Measurements from ENCODE around the gene CCDC88C. TPM values are rescaled to one million over a fixed set of nuclear protein-coding genes. Genes with fewer than 3 reads are reported as not detected.

Gene CCDC88C
- total and polyA plus RNA-seq, 2 experiments from 2014 or later: 23.6 to 60.7 TPM

DNA sequence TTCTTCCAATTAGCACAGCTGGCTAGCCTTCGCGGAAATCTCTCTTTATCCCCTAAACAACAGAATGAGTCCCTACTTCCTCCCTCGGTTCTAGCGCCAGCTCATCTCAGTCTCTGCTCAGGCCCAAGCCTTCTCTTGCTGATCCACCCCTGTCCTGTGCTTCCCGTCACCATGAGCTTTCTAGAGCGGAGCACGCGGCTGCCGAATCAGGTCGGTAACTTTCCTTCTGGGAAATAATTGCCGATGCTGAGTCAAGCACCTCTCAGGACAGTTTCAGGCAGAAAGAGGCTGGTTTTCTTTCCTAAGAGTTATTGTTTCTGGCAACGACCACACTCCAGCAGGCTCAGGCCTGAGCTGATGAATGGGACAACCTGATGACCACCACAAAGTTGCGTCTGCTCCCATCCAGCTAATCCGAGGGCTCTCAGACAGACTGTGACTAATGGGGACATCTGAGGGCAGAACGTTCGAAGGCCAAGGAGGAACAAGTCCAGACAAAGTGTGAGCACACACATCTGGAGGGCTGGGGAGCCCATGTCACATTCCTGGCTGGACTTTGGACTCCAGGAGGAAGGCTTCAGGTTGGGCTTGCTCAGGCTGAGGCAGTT, 159.5 kb downstream of the CCDC88C start:
- no peak overlapping the region for H3K4me3 ChIP-seq
- no peaks in the 10 kb centered on the region for H3K9me2 ChIP-seq (ENCODE audit: insufficient read depth)
- H3K27ac ChIP-seq (ENCODE audit: low read depth): no peak overlapping the region
- Mint-ChIP-seq H3K4me1 (peaks cover 17% of the 10 kb centered on the region), H3K9me3 (no peaks in the 10 kb centered on the region; the same call in 2 of the 3 replicates), H3K27me3 (ENCODE audit: insufficient read depth, low read depth, poor library complexity) (peaks cover 15% of the 10 kb centered on the region), H3K36me3 (ENCODE audit: low read depth) (no peaks in the 10 kb centered on the region), H3K4me3 (no peak overlapping the region), H3K27ac (no peak overlapping the region; the same call in 1 of the 2 replicates)
- peak overlapping the region; percentile 47; the same call in 1 of the 2 replicates for H2AFZ ChIP-seq
- peaks cover 4% of the 10 kb centered on the region; the same call in 1 of the 2 replicates for H3K4me1 ChIP-seq (ENCODE audit: insufficient read depth)
- no peaks in the 10 kb centered on the region for H3K79me2 ChIP-seq (replicated peaks; ENCODE audit: insufficient read depth)
- ATAC-seq: no peak
- TF ChIP-seq POLR2AphosphoS5 (IDR thresholded peaks at IDR 0.05; ENCODE audit: low read depth): no peak
- TF ChIP-seq, protein P1, sequence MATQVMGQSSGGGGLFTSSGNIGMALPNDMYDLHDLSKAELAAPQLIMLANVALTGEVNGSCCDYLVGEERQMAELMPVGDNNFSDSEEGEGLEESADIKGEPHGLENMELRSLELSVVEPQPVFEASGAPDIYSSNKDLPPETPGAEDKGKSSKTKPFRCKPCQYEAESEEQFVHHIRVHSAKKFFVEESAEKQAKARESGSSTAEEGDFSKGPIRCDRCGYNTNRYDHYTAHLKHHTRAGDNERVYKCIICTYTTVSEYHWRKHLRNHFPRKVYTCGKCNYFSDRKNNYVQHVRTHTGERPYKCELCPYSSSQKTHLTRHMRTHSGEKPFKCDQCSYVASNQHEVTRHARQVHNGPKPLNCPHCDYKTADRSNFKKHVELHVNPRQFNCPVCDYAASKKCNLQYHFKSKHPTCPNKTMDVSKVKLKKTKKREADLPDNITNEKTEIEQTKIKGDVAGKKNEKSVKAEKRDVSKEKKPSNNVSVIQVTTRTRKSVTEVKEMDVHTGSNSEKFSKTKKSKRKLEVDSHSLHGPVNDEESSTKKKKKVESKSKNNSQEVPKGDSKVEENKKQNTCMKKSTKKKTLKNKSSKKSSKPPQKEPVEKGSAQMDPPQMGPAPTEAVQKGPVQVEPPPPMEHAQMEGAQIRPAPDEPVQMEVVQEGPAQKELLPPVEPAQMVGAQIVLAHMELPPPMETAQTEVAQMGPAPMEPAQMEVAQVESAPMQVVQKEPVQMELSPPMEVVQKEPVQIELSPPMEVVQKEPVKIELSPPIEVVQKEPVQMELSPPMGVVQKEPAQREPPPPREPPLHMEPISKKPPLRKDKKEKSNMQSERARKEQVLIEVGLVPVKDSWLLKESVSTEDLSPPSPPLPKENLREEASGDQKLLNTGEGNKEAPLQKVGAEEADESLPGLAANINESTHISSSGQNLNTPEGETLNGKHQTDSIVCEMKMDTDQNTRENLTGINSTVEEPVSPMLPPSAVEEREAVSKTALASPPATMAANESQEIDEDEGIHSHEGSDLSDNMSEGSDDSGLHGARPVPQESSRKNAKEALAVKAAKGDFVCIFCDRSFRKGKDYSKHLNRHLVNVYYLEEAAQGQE (IDR thresholded peaks at IDR 0.05; ENCODE audit: unreplicated experiment): no peak
- TF ChIP-seq CREB1 (CRISPR knock-in tag; IDR thresholded peaks at IDR 0.05; ENCODE audit: low read depth): no peak
- no peak for TF ChIP-seq NANOG (IDR thresholded peaks at IDR 0.05; ENCODE audit: borderline replicate concordance)
- TF ChIP-seq EZH2 (IDR thresholded peaks at IDR 0.05; ENCODE audit: low read depth, unreplicated experiment): no peak
- TF ChIP-seq JUNB (IDR thresholded peaks at IDR 0.05; ENCODE audit: unreplicated experiment): no peak
- TF ChIP-seq EZH2phosphoT487 (IDR thresholded peaks at IDR 0.05; ENCODE audit: unreplicated experiment): no peak
- TF ChIP-seq STAT1 (IDR thresholded peaks at IDR 0.05; ENCODE audit: unreplicated experiment): no peak
- TF ChIP-seq, protein P2, sequence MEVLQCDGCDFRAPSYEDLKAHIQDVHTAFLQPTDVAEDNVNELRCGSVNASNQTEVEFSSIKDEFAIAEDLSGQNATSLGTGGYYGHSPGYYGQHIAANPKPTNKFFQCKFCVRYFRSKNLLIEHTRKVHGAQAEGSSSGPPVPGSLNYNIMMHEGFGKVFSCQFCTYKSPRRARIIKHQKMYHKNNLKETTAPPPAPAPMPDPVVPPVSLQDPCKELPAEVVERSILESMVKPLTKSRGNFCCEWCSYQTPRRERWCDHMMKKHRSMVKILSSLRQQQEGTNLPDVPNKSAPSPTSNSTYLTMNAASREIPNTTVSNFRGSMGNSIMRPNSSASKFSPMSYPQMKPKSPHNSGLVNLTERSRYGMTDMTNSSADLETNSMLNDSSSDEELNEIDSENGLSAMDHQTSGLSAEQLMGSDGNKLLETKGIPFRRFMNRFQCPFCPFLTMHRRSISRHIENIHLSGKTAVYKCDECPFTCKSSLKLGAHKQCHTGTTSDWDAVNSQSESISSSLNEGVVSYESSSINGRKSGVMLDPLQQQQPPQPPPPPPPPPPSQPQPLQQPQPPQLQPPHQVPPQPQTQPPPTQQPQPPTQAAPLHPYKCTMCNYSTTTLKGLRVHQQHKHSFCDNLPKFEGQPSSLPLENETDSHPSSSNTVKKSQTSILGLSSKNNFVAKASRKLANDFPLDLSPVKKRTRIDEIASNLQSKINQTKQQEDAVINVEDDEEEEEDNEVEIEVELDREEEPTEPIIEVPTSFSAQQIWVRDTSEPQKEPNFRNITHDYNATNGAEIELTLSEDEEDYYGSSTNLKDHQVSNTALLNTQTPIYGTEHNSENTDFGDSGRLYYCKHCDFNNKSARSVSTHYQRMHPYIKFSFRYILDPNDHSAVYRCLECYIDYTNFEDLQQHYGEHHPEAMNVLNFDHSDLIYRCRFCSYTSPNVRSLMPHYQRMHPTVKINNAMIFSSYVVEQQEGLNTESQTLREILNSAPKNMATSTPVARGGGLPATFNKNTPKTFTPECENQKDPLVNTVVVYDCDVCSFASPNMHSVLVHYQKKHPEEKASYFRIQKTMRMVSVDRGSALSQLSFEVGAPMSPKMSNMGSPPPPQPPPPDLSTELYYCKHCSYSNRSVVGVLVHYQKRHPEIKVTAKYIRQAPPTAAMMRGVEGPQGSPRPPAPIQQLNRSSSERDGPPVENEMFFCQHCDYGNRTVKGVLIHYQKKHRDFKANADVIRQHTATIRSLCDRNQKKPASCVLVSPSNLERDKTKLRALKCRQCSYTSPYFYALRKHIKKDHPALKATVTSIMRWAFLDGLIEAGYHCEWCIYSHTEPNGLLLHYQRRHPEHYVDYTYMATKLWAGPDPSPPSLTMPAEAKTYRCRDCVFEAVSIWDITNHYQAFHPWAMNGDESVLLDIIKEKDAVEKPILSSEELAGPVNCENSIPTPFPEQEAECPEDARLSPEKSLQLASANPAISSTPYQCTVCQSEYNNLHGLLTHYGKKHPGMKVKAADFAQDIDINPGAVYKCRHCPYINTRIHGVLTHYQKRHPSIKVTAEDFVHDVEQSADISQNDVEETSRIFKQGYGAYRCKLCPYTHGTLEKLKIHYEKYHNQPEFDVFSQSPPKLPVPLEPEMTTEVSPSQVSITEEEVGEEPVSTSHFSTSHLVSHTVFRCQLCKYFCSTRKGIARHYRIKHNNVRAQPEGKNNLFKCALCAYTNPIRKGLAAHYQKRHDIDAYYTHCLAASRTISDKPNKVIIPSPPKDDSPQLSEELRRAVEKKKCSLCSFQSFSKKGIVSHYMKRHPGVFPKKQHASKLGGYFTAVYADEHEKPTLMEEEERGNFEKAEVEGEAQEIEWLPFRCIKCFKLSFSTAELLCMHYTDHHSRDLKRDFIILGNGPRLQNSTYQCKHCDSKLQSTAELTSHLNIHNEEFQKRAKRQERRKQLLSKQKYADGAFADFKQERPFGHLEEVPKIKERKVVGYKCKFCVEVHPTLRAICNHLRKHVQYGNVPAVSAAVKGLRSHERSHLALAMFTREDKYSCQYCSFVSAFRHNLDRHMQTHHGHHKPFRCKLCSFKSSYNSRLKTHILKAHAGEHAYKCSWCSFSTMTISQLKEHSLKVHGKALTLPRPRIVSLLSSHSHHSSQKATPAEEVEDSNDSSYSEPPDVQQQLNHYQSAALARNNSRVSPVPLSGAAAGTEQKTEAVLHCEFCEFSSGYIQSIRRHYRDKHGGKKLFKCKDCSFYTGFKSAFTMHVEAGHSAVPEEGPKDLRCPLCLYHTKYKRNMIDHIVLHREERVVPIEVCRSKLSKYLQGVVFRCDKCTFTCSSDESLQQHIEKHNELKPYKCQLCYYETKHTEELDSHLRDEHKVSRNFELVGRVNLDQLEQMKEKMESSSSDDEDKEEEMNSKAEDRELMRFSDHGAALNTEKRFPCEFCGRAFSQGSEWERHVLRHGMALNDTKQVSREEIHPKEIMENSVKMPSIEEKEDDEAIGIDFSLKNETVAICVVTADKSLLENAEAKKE (CRISPR knock-in tag; IDR thresholded peaks at IDR 0.05): no peak
- no peak for TF ChIP-seq ZNF331 (CRISPR knock-in tag; IDR thresholded peaks at IDR 0.05; ENCODE audit: low read depth)
- TF ChIP-seq ZNF114 (CRISPR knock-in tag; IDR thresholded peaks at IDR 0.05): no peak
- TF ChIP-seq, protein P3, sequence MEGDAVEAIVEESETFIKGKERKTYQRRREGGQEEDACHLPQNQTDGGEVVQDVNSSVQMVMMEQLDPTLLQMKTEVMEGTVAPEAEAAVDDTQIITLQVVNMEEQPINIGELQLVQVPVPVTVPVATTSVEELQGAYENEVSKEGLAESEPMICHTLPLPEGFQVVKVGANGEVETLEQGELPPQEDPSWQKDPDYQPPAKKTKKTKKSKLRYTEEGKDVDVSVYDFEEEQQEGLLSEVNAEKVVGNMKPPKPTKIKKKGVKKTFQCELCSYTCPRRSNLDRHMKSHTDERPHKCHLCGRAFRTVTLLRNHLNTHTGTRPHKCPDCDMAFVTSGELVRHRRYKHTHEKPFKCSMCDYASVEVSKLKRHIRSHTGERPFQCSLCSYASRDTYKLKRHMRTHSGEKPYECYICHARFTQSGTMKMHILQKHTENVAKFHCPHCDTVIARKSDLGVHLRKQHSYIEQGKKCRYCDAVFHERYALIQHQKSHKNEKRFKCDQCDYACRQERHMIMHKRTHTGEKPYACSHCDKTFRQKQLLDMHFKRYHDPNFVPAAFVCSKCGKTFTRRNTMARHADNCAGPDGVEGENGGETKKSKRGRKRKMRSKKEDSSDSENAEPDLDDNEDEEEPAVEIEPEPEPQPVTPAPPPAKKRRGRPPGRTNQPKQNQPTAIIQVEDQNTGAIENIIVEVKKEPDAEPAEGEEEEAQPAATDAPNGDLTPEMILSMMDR (conservative IDR thresholded peaks at IDR 0.05; ENCODE audit: low read depth in 2 of 2): no peak
- TF ChIP-seq, protein P4, sequence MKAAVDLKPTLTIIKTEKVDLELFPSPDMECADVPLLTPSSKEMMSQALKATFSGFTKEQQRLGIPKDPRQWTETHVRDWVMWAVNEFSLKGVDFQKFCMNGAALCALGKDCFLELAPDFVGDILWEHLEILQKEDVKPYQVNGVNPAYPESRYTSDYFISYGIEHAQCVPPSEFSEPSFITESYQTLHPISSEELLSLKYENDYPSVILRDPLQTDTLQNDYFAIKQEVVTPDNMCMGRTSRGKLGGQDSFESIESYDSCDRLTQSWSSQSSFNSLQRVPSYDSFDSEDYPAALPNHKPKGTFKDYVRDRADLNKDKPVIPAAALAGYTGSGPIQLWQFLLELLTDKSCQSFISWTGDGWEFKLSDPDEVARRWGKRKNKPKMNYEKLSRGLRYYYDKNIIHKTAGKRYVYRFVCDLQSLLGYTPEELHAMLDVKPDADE (IDR thresholded peaks at IDR 0.05): no peak
- no peak for DNase-seq (ENCODE audit: low spot score)
- peaks cover 18% of the 10 kb centered on the region for H3K27me3 ChIP-seq (ENCODE audit: insufficient read depth)
- H3K4me2 ChIP-seq: no peak overlapping the region
- H3F3A ChIP-seq (replicated peaks; ENCODE audit: low read depth): 0 out of 2 replicates have a peak, but pooled peaks cover 5% of the 10 kb centered on the region
- H4K20me1 ChIP-seq (replicated peaks; ENCODE audit: insufficient read depth): no peaks in the 10 kb centered on the region
- no peaks in the 10 kb centered on the region for H3K36me3 ChIP-seq (ENCODE audit: insufficient read depth)
